GM20431 (cell line): ENCODE measurements around the gene OR2A5.
"Not testable (repeated sequence)": the region's sequence is repeated elsewhere in the genome, so short reads cannot be mapped to it uniquely, and the experiment has no call there.

Experiments used
- in situ Hi-C: fragments of 300-500 bp; cut with MseI, MboI; formaldehyde crosslinking; loops from one replicate; pipeline ENCODE4 v1.15.0; 2020; ENCODE audit warnings: low sequenced_read_pairs; ENCODE audit not compliant: unreplicated experiment

OR2A5 gene, protein sequence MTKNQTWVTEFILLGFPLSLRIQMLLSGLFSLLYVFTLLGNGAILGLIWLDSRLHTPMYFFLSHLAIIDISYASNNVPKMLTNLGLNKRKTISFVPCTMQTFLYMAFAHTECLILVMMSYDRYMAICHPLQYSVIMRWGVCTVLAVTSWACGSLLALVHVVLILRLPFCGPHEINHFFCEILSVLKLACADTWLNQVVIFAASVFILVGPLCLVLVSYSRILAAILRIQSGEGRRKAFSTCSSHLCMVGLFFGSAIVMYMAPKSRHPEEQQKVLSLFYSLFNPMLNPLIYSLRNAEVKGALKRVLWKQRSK

DNA sequence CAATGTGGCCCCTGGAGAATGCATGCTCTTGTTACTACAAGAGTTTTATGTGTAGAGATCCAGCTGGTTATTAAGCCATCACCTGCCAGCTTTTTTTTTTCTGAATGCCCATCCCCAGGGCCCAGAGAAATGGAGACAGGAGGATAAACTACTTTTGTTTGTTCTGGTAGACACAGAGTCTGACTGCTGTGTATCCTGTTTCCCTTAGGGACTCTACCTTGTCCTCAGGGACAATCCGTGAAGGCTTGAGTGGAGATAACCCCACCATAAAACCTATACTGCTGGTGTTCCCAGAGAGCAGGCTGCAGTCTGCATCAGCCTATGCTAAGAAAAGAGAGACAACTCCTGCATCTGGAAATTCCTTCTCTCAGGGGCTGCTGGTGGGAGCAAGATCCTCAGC lies at the start of gene OR2A5:
OR2A5 (plus strand) TSS at position 301 of the 400 bp plus-strand sequence. CDS start 1,454 bp downstream, outside the sequence.
- in situ Hi-C loops, result no loop called here

DNA sequence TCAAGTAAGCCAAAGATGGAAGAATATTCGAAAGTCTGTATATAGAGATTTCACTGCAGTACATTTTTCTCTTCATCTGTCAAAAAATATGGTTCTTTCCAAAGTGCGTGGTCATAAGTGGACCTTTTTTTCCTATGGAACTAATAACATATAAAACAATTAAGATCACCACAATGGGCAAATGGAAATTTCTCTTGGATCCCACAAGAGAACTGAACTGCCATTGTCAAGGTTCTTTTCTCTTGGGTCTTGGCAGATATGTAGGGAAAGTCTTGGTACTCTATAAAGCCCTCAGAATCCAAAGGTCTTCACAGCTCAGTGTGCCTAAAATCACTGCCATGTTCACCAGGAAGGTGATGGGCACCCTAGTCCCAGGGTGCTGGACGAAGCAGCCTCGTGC lies 48.7 kb upstream of the OR2A5 start, which contains the start of gene OR6B1:
OR6B1 (plus strand) TSS at position 301 of the 400 bp plus-strand sequence. CDS start 3,677 bp downstream, outside the sequence.
- in situ Hi-C loops, result no loop called here

GRCh38 chr7:144001543-144001942 lies 47.2 kb upstream of the OR2A5 start:
- in situ Hi-C loops, result no loop called here

- in situ Hi-C loops, result no loop called here
Measured at GRCh38 chr7:144004703-144005102, 44.0 kb upstream of the OR2A5 start.

GRCh38 chr7:144006029-144006691 lies 42.6 kb upstream of the OR2A5 start:
- in situ Hi-C loops, result no loop called here

GRCh38 chr7:144006692-144007042 lies 42.1 kb upstream of the OR2A5 start:
- in situ Hi-C loops, result no loop called here

GRCh38 chr7:144009361-144009760 lies 39.4 kb upstream of the OR2A5 start:
- in situ Hi-C loops, result no loop called here

DNA sequence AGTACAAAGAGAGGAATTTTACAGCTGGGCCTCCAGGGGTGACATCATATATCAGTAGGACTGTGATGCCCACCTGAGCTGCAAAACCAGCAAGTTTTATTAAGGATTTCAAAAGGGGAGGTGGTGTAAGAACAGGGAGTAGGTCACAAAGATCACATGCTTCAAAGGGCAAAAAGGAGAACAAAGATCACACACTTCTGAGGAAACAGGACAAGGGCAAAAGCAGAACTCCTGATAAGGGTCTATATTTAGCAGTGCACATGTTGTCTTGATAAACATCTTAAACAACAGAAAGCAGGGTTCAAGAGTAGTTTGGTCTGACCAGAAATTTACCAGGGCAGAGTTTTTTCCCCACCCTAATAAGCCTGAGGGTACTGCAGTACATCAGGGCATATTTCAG lies 38.7 kb upstream of the OR2A5 start:
- in situ Hi-C loops, result not testable (repeated sequence)

DNA sequence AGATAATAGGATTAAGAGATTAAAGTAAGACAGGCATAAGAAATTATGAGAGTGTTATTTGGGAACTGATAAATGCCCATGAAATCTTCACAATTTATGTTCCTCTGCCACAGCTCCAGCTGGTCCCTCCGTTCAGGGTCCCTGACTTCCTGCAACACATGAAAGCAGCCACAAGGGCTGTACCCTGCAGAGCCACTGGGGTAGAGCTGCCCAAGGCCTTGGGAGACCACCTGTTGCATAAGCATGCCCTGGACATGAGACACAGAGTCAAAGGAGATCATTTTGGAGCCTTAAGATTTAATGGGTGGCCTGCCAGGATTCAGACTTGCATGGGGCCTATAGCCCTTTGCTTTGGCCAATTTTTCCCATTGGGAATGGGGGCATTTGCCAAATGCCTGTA lies 37.9 kb upstream of the OR2A5 start:
- in situ Hi-C loops, result not testable (repeated sequence)

- in situ Hi-C loops, result no loop called here
Measured at GRCh38 chr7:144011458-144012230, 37.1 kb upstream of the OR2A5 start.

DNA sequence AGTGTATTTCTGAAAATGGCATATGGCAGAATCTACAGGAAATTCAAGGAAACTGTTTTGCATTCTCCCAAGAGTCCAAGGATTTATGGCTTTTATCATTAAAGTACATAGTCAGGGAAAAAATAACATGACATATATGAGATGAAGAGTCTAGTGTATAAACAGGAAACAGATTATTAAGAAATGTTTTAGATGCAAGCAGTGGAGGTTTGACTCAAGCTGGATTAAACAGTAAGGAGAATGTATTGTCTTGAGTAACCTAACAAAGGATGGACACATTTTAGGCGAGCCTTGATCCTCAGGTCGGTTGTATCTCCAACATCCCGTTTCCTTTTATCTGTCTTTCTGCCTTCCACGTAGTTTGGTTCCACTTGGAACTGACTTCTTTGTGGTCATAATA lies 30.7 kb upstream of the OR2A5 start:
- in situ Hi-C loops, result no loop called here

DNA sequence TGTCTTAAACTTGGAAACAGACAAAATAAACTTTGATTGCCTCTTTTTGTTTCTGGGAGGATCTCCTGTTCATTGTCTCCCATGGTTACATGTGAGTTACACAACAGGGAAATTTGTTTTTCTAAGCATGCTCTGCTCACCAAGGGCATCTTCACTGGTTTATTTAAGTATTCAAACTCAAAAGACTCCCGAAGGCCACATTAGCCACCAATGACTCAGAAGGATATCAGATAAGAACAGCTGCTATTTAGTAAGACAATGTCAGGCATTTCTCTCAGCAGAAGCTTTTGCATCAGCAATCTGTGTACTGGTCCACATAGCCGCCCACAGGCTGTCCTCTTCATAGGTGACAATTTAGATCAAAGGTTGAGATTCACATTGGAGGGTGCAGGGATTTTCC lies 29.3 kb upstream of the OR2A5 start:
- in situ Hi-C loops, result no loop called here

- in situ Hi-C loops, result no loop called here
Measured at GRCh38 chr7:144020340-144020739, 28.4 kb upstream of the OR2A5 start.

- in situ Hi-C loops, result no loop called here
Measured at GRCh38 chr7:144022169-144022568, 26.6 kb upstream of the OR2A5 start.

GRCh38 chr7:144023171-144023827 lies 25.4 kb upstream of the OR2A5 start:
- in situ Hi-C loops, result no loop called here

GRCh38 chr7:144024213-144024612 lies 24.5 kb upstream of the OR2A5 start:
- in situ Hi-C loops, result no loop called here

DNA sequence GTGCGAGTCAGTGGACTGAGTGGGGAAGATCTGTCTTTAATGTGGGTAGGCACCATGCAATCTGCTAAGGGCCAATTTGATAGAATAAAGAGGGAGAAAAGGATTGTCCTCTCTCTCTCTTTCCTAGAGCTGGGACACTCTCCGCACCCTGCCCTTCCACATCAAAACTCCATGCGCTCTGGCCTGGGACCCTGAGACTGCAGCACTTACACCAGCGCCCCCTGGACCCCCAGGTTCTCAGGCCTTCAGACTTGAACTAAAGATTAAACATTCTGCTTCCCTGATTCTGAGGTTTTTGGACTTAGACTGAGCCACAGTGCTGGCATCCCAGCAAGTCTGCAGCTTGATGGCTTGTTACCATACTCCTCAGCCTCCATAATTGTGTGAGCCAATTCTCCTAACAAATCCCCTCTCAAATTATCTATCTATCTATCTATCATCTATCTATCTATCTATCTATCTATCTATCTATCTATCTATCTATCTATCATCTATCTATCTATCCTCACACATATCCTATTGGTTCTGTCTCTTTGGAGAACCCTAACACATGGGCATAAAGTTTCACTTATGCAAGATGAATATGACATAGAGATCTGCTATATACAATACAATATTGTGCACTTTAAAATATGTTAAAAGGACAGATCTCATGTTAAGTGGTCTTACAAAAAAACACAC lies 22.4 kb upstream of the OR2A5 start:
- in situ Hi-C loops, result no loop called here

- in situ Hi-C loops, result no loop called here
Measured at GRCh38 chr7:144027070-144027469, 21.7 kb upstream of the OR2A5 start.

DNA sequence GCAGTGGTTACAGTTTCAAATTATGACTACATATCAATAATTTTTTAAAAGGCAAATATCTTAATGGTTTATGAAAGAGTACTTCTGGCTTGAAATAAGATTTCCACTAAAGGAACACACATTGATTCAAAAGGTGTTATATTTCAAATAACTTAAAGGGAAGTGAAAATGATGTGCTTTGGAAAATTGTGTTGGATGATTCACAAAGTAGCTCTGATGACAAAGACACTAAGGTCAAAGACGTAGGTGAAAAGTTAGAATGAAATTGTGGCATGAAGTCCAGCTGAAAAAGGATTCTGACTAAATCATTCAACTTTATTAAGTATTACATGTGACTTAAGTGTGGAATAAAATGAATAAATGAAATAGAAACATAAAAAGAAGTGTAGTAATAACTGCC lies 20.8 kb upstream of the OR2A5 start:
- in situ Hi-C loops, result no loop called here

GRCh38 chr7:144028547-144028946 lies 20.2 kb upstream of the OR2A5 start:
- in situ Hi-C loops, result no loop called here
